Medulla oblongata (tissue), 1 donor: ENCODE results near the gene CHD1.
A peak's percentile ranks its signal among the peaks of the same experiment; 100 is the strongest.
"Not testable (repeated sequence)": the region's sequence is repeated elsewhere in the genome, so short reads cannot be mapped to it uniquely, and the experiment has no call there.

Experiments
- DNase-seq: peaks from one replicate; pipeline ENCODE4 v3.0.0-alpha.2; 2015; ENCODE audit errors: extremely low spot score

The CHD1 gene

GRCh38 chr5:98928873-98929709, at the start of gene CHD1:
CHD1 (minus strand) TSS chr5:98929007; CDS start chr5:98926386, 2,621 bp downstream.
- DNase-seq: peak; percentile 98

- no peak for DNase-seq
These were observed 49.7 kb upstream of the CHD1 start for GRCh38 chr5:98978528-98978927.

GRCh38 chr5:98977723-98978122, 48.9 kb upstream of the CHD1 start:
- peak; percentile 9 for DNase-seq

GRCh38 chr5:98975682-98976407, 47.0 kb upstream of the CHD1 start:
- no peak for DNase-seq

GRCh38 chr5:98975223-98975622, 46.4 kb upstream of the CHD1 start:
- no peak for DNase-seq

- no peak for DNase-seq
These were observed 40.6 kb upstream of the CHD1 start for GRCh38 chr5:98969400-98969799.

- no peak for DNase-seq
These were observed 39.3 kb upstream of the CHD1 start for GRCh38 chr5:98968056-98968564.

GRCh38 chr5:98965226-98965625, 36.4 kb upstream of the CHD1 start:
- DNase-seq: no peak

- no peak for DNase-seq
These were observed 35.8 kb upstream of the CHD1 start for GRCh38 chr5:98964621-98965020.

GRCh38 chr5:98963019-98963418, 34.2 kb upstream of the CHD1 start:
- no peak for DNase-seq

- no peak for DNase-seq
These were observed 33.8 kb upstream of the CHD1 start for GRCh38 chr5:98962587-98962986.

- DNase-seq: no peak
These were observed 33.0 kb upstream of the CHD1 start for GRCh38 chr5:98961665-98962344.

GRCh38 chr5:98957307-98957706, 28.5 kb upstream of the CHD1 start:
- no peak for DNase-seq

- not testable (repeated sequence) for DNase-seq
These were observed 27.1 kb upstream of the CHD1 start for GRCh38 chr5:98955888-98956287.

GRCh38 chr5:98955471-98955870, 26.7 kb upstream of the CHD1 start:
- DNase-seq: not testable (repeated sequence)

GRCh38 chr5:98954392-98955028, 25.7 kb upstream of the CHD1 start:
- DNase-seq: no peak

- no peak for DNase-seq
These were observed 14.0 kb upstream of the CHD1 start for GRCh38 chr5:98942847-98943246.

GRCh38 chr5:98941131-98941883, 12.5 kb upstream of the CHD1 start:
- DNase-seq: no peak

- peak; percentile 50 for DNase-seq
These were observed 11.8 kb upstream of the CHD1 start for GRCh38 chr5:98940581-98940980.

- DNase-seq: no peak
These were observed 9.7 kb upstream of the CHD1 start for GRCh38 chr5:98938464-98938863.
